Stomach (tissue), 9 donors: ENCODE measurements around the gene OBSCN. TPM values are rescaled to one million over a fixed set of nuclear protein-coding genes. Genes with fewer than 3 reads are reported as not detected.

ENCODE experiments used
- DNase-seq, 2 donors: peaks; one replicate each; pipeline versions ENCODE4 v3.0.0 to v3.0.0-alpha.2; 2013 to 2019
- H3K27ac ChIP-seq, 5 donors: fragments of 200-600 bp in 4 of 5; sonication (generic) in 4 of 5; one replicate each; pipeline ENCODE4 v1.5.1; 2013 to 2019; ENCODE audit warnings: mild to moderate bottlenecking in 1 of 5, moderate library complexity in 1 of 5
- H3K27me3 ChIP-seq, 3 donors: fragments of 200-600 bp; sonication (generic); one replicate each; pipeline ENCODE4 v1.5.1; 2017 to 2019; ENCODE audit warnings: mixed run types in 1 of 3
- H3K36me3 ChIP-seq, 4 donors: fragments of 200-600 bp; sonication (generic); 1 replicate in 3 of 4; 2 replicates in 1 of 4; pipeline ENCODE4 v1.5.1; 2016 to 2019
- H3K4me1 ChIP-seq, 4 donors: fragments of 200-600 bp; sonication (generic); one replicate each; pipeline ENCODE4 v1.5.1; 2016 to 2019
- H3K4me3 ChIP-seq, 4 donors: fragments of 200-600 bp; sonication (generic) in 3 of 4; one replicate each; pipeline ENCODE4 v1.5.1; 2016 to 2019; ENCODE audit warnings: mild to moderate bottlenecking in 1 of 4
- H3K9me3 ChIP-seq, 4 donors: fragments of 200-600 bp; sonication (generic); one replicate each; pipeline ENCODE4 v1.5.1; 2016 to 2019
- EP300 ChIP-seq: sonication (generic); formaldehyde crosslinking; IDR thresholded peaks from one replicate; pipeline ENCODE4 v1.6.1; 2017; ENCODE audit warnings: antibody characterized with exemption
- POLR2A ChIP-seq, 4 donors: fragments of 450-650 bp; IDR thresholded peaks; one replicate each; pipeline ENCODE4 v1.6.1; 2016; ENCODE audit warnings: antibody characterized with exemption in 4 of 4, control low read depth in 2 of 4, mild to moderate bottlenecking in 1 of 4, moderate library complexity in 1 of 4
- POLR2AphosphoS5 ChIP-seq, 3 donors: sonication (generic); formaldehyde crosslinking; IDR thresholded peaks; one replicate each; pipeline ENCODE4 v1.6.1; 2016; ENCODE audit warnings: antibody characterized with exemption in 3 of 3
- WGBS, 5 donors: extraction: QIAGEN DNeasy Blood & Tissue Kit in 3 of 5; methylation state at CpG; one replicate each; pipeline versions ENCODE4 v1.1.5 to v1.1.7; 2013 to 2018; 5-methylcytosine and 5-hydroxymethylcytosine counted together
- intact Hi-C: fragments of 100-400 bp; cut with DNase I; formaldehyde crosslinking; loops from one replicate; pipeline ENCODE4 v1.15.1; 2023; ENCODE audit warnings: low total_unique reads
- polyA plus RNA-seq, 3 donors: library from polyadenylated mRNA; stranded (reverse); fragments of 200-250 nt; gene quantifications; one replicate each; pipeline ENCODE4 v1.2.3, GENCODE V29; 2013
- total RNA-seq, 5 donors: library from RNA; depleted of rRNA; stranded (reverse); fragments of >200 nt; gene quantifications; one replicate each; pipeline versions ENCODE4 v1.1.0 to v1.2.3, GENCODE V29; 2014 to 2016
- TF ChIP-seq, protein P1 (sequence below), 7 experiments: fragments of 450-650 bp in 4 of 7; fragments of 200-600 bp in 3 of 7; sonication (generic) in 3 of 7; IDR thresholded peaks; one replicate each; pipeline ENCODE4 v1.5.1; 2016 to 2019; ENCODE audit warnings: antibody characterized with exemption in 7 of 7, control low read depth in 2 of 7, mild to moderate bottlenecking in 1 of 7
- donor health status: healthy with polysubstance abuse.
- donor health status: Bipolar disorder and iron deficiency.
- donor health status: healthy.

OBSCN gene
- total and polyA plus RNA-seq, 8 donors, result 7.2 to 111 (median 24.7) TPM

DNA sequence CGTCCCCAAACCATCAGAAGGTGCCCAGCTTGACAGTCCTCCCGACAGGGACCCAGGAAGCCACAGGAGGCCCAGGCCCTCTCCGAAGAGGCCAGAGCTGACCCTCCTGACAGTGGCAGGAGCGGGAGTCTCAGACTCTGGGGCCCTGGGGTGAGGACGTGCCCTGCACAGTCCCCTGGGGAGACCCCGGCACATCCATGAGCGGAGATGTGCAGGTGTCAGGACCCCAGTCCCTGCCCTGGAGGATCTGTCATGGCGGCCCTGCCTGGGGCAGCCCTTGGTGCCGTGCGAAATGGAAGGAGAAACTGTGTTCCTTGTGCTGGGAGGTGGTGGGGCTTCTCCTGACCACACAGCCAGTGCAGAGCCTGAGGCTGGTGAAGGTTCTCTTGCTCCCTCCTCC, 55.8 kb downstream of the OBSCN start:
- 90 to 98% (median 96%) methylated on average over 9 to 10 of the region's 10 CpGs for WGBS, 5 donors
- TF ChIP-seq POLR2AphosphoS5 (IDR thresholded peaks at IDR 0.05), result no peak
- no peak for TF ChIP-seq POLR2A (IDR thresholded peaks at IDR 0.05)
- no peak for TF ChIP-seq EP300
- TF ChIP-seq, protein P1, sequence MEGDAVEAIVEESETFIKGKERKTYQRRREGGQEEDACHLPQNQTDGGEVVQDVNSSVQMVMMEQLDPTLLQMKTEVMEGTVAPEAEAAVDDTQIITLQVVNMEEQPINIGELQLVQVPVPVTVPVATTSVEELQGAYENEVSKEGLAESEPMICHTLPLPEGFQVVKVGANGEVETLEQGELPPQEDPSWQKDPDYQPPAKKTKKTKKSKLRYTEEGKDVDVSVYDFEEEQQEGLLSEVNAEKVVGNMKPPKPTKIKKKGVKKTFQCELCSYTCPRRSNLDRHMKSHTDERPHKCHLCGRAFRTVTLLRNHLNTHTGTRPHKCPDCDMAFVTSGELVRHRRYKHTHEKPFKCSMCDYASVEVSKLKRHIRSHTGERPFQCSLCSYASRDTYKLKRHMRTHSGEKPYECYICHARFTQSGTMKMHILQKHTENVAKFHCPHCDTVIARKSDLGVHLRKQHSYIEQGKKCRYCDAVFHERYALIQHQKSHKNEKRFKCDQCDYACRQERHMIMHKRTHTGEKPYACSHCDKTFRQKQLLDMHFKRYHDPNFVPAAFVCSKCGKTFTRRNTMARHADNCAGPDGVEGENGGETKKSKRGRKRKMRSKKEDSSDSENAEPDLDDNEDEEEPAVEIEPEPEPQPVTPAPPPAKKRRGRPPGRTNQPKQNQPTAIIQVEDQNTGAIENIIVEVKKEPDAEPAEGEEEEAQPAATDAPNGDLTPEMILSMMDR (IDR thresholded peaks at IDR 0.05), result no peak
- intact Hi-C loops, result no loop called here
- Histone ChIP-seq H3K4me1 (no peaks in the 10 kb centered on the region), H3K9me3 (peaks cover 0 to 16% (median 7%) of the 10 kb centered on the region in 4 donors), H3K36me3 (peaks cover 0 to 43% (median 6%) of the 10 kb centered on the region in 4 donors), H3K27me3 (no peaks in the 10 kb centered on the region), H3K4me3 (no peak overlapping the region), H3K27ac (no peak overlapping the region)
- no peak for DNase-seq

DNA sequence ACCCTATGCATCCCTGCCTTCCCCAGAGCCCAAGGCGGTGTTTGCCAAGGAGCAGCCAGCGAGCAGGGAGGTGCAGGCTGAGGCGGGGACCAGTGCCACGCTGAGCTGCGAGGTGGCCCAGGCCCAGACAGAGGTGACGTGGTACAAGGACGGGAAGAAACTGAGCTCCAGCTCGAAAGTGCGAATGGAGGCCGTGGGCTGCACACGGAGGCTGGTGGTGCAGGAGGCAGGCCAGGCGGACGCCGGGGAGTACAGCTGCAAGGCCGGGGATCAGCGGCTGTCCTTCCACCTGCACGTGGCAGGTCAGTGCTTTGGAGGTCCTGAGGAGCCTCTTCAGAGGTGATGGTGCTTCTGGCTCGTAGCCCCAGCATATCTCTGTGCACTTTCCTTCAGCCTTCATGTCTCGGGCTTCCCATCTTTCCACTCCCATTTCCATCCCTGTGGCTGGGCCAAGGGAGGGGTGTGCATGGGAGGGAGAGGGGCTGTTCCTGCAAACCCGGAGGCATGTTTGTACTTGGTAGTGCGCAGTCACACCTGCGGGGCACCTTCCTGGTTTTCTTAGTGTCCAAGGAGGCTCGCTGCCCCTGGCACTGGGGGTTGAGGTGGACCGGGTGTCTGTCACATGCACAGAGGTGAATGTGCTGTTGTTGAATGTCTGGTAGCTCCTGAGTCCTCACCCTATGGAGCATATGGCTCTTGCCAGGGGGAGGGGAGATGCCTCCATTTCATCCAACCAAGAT, 56.4 kb downstream of the OBSCN start:
- no peak overlapping the region for H3K27ac ChIP-seq
- WGBS, 5 donors, result 92 to 96% (median 93%) methylated on average over 18 to 24 of the region's 24 CpGs
- intact Hi-C loops, result no loop called here
- no peak overlapping the region for H3K4me3 ChIP-seq
- DNase-seq, result no peak
- H3K36me3 ChIP-seq, result peaks cover 0 to 47% (median 6%) of the 10 kb centered on the region in 4 donors
- peaks cover 0 to 15% (median 7%) of the 10 kb centered on the region in 4 donors for H3K9me3 ChIP-seq
- H3K27me3 ChIP-seq, result no peaks in the 10 kb centered on the region
- TF ChIP-seq EP300 (no peak), POLR2A (IDR thresholded peaks at IDR 0.05) (no peak), POLR2AphosphoS5 (IDR thresholded peaks at IDR 0.05) (no peak)
- TF ChIP-seq, protein P1 (IDR thresholded peaks at IDR 0.05), result no peak
- no peaks in the 10 kb centered on the region for H3K4me1 ChIP-seq

DNA sequence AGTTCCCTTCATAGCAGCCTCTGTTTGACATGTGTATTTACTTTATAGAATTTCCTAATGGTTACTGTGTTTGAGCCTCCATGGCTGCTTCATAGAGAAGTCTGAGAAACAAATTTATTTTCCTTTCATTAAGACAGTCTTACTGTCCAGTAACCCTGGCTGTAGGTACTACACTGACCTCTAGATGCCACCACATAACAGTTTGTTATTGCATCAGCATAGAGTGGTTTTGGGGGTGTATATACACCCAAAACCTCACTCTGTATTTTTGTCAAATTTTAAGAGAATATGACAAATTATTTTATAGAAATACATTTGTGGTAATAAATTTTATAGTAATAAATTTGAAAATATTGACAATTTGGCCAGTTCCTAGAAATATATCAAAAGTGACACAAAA, 57.3 kb downstream of the OBSCN start:
- peaks cover 0 to 38% (median 2%) of the 10 kb centered on the region in 4 donors for H3K36me3 ChIP-seq
- DNase-seq, result no peak
- intact Hi-C loops, result no loop called here
- no peak overlapping the region for H3K4me3 ChIP-seq
- no peak overlapping the region for H3K27ac ChIP-seq
- TF ChIP-seq EP300, result no peak
- TF ChIP-seq, protein P1 (IDR thresholded peaks at IDR 0.05), result no peak
- no peak for TF ChIP-seq POLR2AphosphoS5 (IDR thresholded peaks at IDR 0.05)
- no peak for TF ChIP-seq POLR2A (IDR thresholded peaks at IDR 0.05)
- no peaks in the 10 kb centered on the region for H3K27me3 ChIP-seq
- H3K9me3 ChIP-seq, result peaks cover 0 to 15% (median 5%) of the 10 kb centered on the region in 4 donors
- H3K4me1 ChIP-seq, result no peaks in the 10 kb centered on the region

DNA sequence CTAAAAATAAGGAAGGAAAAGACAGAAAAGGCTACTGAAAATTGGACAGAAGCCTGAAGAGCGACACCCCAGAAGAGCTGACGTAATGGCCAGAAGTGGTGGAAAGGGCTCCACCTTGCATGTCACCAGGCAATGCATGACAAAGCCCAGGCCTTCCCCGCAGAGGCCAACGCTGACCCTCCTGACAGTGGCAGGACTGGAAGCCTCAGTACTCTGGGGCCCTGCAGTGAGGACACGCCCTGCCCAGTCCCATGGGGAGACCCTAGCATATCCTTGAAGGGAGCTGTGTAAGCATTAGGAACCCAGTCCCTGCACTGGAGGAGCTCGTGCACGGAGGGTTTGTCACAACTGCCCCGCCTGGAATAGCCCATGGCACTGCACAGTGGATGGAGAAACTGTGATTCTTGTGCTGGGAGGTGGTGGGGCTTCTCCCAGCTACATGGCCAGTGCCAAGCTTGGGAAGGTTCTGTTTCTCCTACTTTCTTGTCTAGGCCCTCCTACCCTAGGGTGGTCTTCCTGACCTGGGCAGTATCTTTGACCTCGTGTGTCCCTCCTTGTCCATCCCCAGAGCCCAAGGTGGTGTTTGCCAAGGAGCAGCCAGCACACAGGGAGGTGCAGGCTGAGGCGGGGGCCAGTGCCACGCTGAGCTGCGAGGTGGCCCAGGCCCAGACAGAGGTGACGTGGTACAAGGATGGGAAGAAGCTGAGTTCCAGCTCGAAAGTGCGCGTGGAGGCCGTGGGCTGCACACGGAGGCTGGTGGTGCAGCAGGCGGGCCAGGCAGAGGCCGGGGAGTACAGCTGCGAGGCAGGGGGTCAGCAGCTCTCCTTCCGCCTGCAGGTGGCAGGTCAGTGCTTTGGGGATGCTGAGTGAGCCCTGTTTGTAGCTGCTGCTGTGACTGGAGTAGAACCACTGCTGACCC, 60.4 kb downstream of the OBSCN start:
- DNase-seq, result no peak
- WGBS, 5 donors, result 89 to 94% (median 93%) methylated on average over 21 to 22 of the region's 22 CpGs
- Histone ChIP-seq H3K4me3 (no peak overlapping the region), H3K4me1 (no peaks in the 10 kb centered on the region), H3K36me3 (peaks cover 0 to 26% (median 1%) of the 10 kb centered on the region in 4 donors), H3K27me3 (no peaks in the 10 kb centered on the region), H3K9me3 (no peaks in the 10 kb centered on the region), H3K27ac (no peak overlapping the region)
- intact Hi-C loops, result no loop called here
- TF ChIP-seq EP300 (no peak), POLR2AphosphoS5 (IDR thresholded peaks at IDR 0.05) (no peak), POLR2A (IDR thresholded peaks at IDR 0.05) (no peak)
- TF ChIP-seq, protein P1 (IDR thresholded peaks at IDR 0.05), result no peak
